Activated CD4-positive, alpha-beta T cell treated with anti-CD3 and anti-CD28 coated beads, Interleukin-2, amount 10 ng/mL, durations not matched to agents 24 days and 14 days (primary cell): ENCODE results near the gene SPAG17. TPM values are rescaled to one million over a fixed set of nuclear protein-coding genes. Genes with fewer than 3 reads are reported as not detected.
"Not testable (repeated sequence)": the region's sequence is repeated elsewhere in the genome, so short reads cannot be mapped to it uniquely, and the experiment has no call there.

Experiments
- DNase-seq: peaks from one replicate; pipeline ENCODE4 v3.0.0; 2022
- H3K27ac Mint-ChIP-seq: one replicate; pipeline ENCODE4 v1.8.0; 2022; ENCODE audit warnings: mild to moderate bottlenecking, mixed read lengths
- H3K27me3 Mint-ChIP-seq: one replicate; pipeline ENCODE4 v1.8.0; 2022; ENCODE audit warnings: mixed read lengths
- H3K36me3 Mint-ChIP-seq: one replicate; pipeline ENCODE4 v1.8.0; 2022; ENCODE audit warnings: low read depth, mild to moderate bottlenecking, mixed read lengths
- H3K4me1 Mint-ChIP-seq: one replicate; pipeline ENCODE4 v1.8.0; 2021; ENCODE audit warnings: mixed read lengths
- H3K4me3 Mint-ChIP-seq: one replicate; pipeline ENCODE4 v1.8.0; 2022; ENCODE audit warnings: mild to moderate bottlenecking, moderate library complexity, mixed read lengths
- H3K9me3 Mint-ChIP-seq: one replicate; pipeline ENCODE4 v1.8.0; 2021; ENCODE audit warnings: mixed read lengths
- intact Hi-C: fragments of 100-400 bp; cut with micrococcal nuclease; formaldehyde crosslinking; loops from one replicate; pipeline ENCODE4 v1.15.1; 2023
- total RNA-seq: library from RNA; stranded (reverse); gene quantifications from 2 replicates; pipeline ENCODE4 v1.2.3, GENCODE V29; 2022

SPAG17 gene
- total RNA-seq, 1 donor from 2014 or later = not detected

- DNase-seq = no peak
- no peak overlapping the region for H3K4me3 Mint-ChIP-seq
- no peak overlapping the region for H3K27ac Mint-ChIP-seq
- H3K27me3 Mint-ChIP-seq = no peaks in the 10 kb centered on the region
- H3K9me3 Mint-ChIP-seq = no peaks in the 10 kb centered on the region
- H3K36me3 Mint-ChIP-seq = peaks cover 45% of the 10 kb centered on the region
- intact Hi-C loops = no loop called here
- H3K4me1 Mint-ChIP-seq = peaks cover 25% of the 10 kb centered on the region
Observed at GRCh38 chr1:117933769-117934168, 251.3 kb downstream of the SPAG17 start.

- intact Hi-C loops = no loop called here
- no peak overlapping the region for H3K27ac Mint-ChIP-seq
- H3K4me3 Mint-ChIP-seq = no peak overlapping the region
Observed at GRCh38 chr1:117932576-117932975, 252.5 kb downstream of the SPAG17 start.

GRCh38 chr1:117930484-117930883, 254.5 kb downstream of the SPAG17 start:
- Mint-ChIP-seq H3K9me3 (no peaks in the 10 kb centered on the region), H3K4me1 (peaks cover 36% of the 10 kb centered on the region)
- intact Hi-C loops = no loop called here

More at GRCh38 chr1:117932576-117932975, 252.5 kb downstream of the SPAG17 start:
- peaks cover 35% of the 10 kb centered on the region for H3K36me3 Mint-ChIP-seq
- DNase-seq = no peak
- peaks cover 29% of the 10 kb centered on the region for H3K4me1 Mint-ChIP-seq
- H3K27me3 Mint-ChIP-seq = peaks cover 2% of the 10 kb centered on the region
- H3K9me3 Mint-ChIP-seq = no peaks in the 10 kb centered on the region

GRCh38 chr1:117930173-117930447, 254.9 kb downstream of the SPAG17 start:
- Mint-ChIP-seq H3K4me3 (peak overlapping the region; percentile 98), H3K27ac (peak overlapping the region; percentile 95), H3K9me3 (no peaks in the 10 kb centered on the region), H3K36me3 (peaks cover 28% of the 10 kb centered on the region), H3K4me1 (peaks cover 36% of the 10 kb centered on the region), H3K27me3 (peaks cover 2% of the 10 kb centered on the region)
- DNase-seq = no peak
- intact Hi-C loops = no loop called here

More at GRCh38 chr1:117930484-117930883, 254.5 kb downstream of the SPAG17 start:
- H3K27ac Mint-ChIP-seq = peak overlapping the region; percentile 95
- H3K4me3 Mint-ChIP-seq = peak overlapping the region; percentile 98
- H3K36me3 Mint-ChIP-seq = peaks cover 28% of the 10 kb centered on the region
- H3K27me3 Mint-ChIP-seq = peaks cover 2% of the 10 kb centered on the region
- no peak for DNase-seq

GRCh38 chr1:117929343-117930172, 255.5 kb downstream of the SPAG17 start, which contains the start of the genes GDAP2 and WDR3:
Gene GDAP2, minus strand, starts transcription at chr1:117929621. Its CDS starts 9,264 bp downstream, at chr1:117920357.
Gene WDR3, plus strand, starts transcription at chr1:117929739. Its CDS starts 3,581 bp downstream, at chr1:117933320.
- Mint-ChIP-seq H3K27ac (peak within 1 kb of the TSS; percentile 95), H3K4me1 (peaks cover 36% of the 10 kb centered on the region), H3K4me3 (peak within 1 kb of the TSS; percentile 98), H3K9me3 (no peaks in the 10 kb centered on the region), H3K36me3 (peaks cover 23% of the 10 kb centered on the region), H3K27me3 (peaks cover 2% of the 10 kb centered on the region)
- peak; percentile 99 for DNase-seq
- intact Hi-C loops = loop anchor here (1.0 kb wide), 2 partner anchors 324 to 562 kb away; partner anchors contain the start of gene MAN1A2

- Mint-ChIP-seq H3K36me3 (peaks cover 24% of the 10 kb centered on the region), H3K4me3 (peak overlapping the region; percentile 98)
- intact Hi-C loops = loop anchor here (1.0 kb wide), 2 partner anchors 324 to 562 kb away; partner anchors contain the start of gene MAN1A2
Observed at GRCh38 chr1:117928881-117929342, 256.1 kb downstream of the SPAG17 start.

GRCh38 chr1:117925981-117926380, 259.0 kb downstream of the SPAG17 start:
- no peak for DNase-seq
- H3K4me1 Mint-ChIP-seq = peaks cover 21% of the 10 kb centered on the region
- no peaks in the 10 kb centered on the region for H3K9me3 Mint-ChIP-seq
- intact Hi-C loops = no loop called here
- H3K4me3 Mint-ChIP-seq = no peak overlapping the region
- H3K36me3 Mint-ChIP-seq = peaks cover 14% of the 10 kb centered on the region
- H3K27me3 Mint-ChIP-seq = peaks cover 2% of the 10 kb centered on the region
- H3K27ac Mint-ChIP-seq = no peak overlapping the region

More at GRCh38 chr1:117928881-117929342, 256.1 kb downstream of the SPAG17 start:
- DNase-seq = peak; percentile 88
- Mint-ChIP-seq H3K9me3 (no peaks in the 10 kb centered on the region), H3K27me3 (peaks cover 2% of the 10 kb centered on the region), H3K27ac (peak overlapping the region; percentile 95), H3K4me1 (peaks cover 36% of the 10 kb centered on the region)

GRCh38 chr1:117922717-117923116, 262.3 kb downstream of the SPAG17 start:
- H3K4me1 Mint-ChIP-seq, intact Hi-C loops, DNase-seq, H3K9me3 Mint-ChIP-seq, H3K27ac Mint-ChIP-seq, H3K4me3 Mint-ChIP-seq, H3K27me3 Mint-ChIP-seq: not testable (repeated sequence)
- H3K36me3 Mint-ChIP-seq = peaks cover 17% of the 10 kb centered on the region

- Mint-ChIP-seq H3K27ac (no peak overlapping the region), H3K27me3 (no peaks in the 10 kb centered on the region), H3K4me3 (no peak overlapping the region), H3K36me3 (peaks cover 19% of the 10 kb centered on the region), H3K9me3 (no peaks in the 10 kb centered on the region), H3K4me1 (peaks cover 4% of the 10 kb centered on the region)
- no peak for DNase-seq
- intact Hi-C loops = no loop called here
Observed at GRCh38 chr1:117921991-117922390, 263.0 kb downstream of the SPAG17 start.

GRCh38 chr1:117919376-117919775, 265.7 kb downstream of the SPAG17 start:
- H3K9me3 Mint-ChIP-seq = no peaks in the 10 kb centered on the region
- H3K4me3 Mint-ChIP-seq = no peak overlapping the region
- intact Hi-C loops = no loop called here

GRCh38 chr1:117911051-117911450, 274.0 kb downstream of the SPAG17 start:
- DNase-seq = no peak
- no peaks in the 10 kb centered on the region for H3K27me3 Mint-ChIP-seq
- peaks cover 3% of the 10 kb centered on the region for H3K4me1 Mint-ChIP-seq
- H3K9me3 Mint-ChIP-seq = no peaks in the 10 kb centered on the region
- intact Hi-C loops = no loop called here
- no peak overlapping the region for H3K27ac Mint-ChIP-seq
- H3K4me3 Mint-ChIP-seq = no peak overlapping the region
- H3K36me3 Mint-ChIP-seq = peaks cover 53% of the 10 kb centered on the region

More at GRCh38 chr1:117919376-117919775, 265.7 kb downstream of the SPAG17 start:
- no peaks in the 10 kb centered on the region for H3K4me1 Mint-ChIP-seq
- H3K27me3 Mint-ChIP-seq = no peaks in the 10 kb centered on the region
- H3K36me3 Mint-ChIP-seq = peaks cover 39% of the 10 kb centered on the region
- no peak for DNase-seq
- H3K27ac Mint-ChIP-seq = no peak overlapping the region

GRCh38 chr1:117905019-117905418, 280.0 kb downstream of the SPAG17 start:
- Mint-ChIP-seq H3K36me3 (peaks cover 48% of the 10 kb centered on the region), H3K4me1 (peaks cover 3% of the 10 kb centered on the region), H3K27me3 (no peaks in the 10 kb centered on the region), H3K9me3 (no peaks in the 10 kb centered on the region), H3K27ac (no peak overlapping the region), H3K4me3 (no peak overlapping the region)
- no peak for DNase-seq
- intact Hi-C loops = no loop called here

- H3K4me1 Mint-ChIP-seq = peaks cover 3% of the 10 kb centered on the region
- H3K27me3 Mint-ChIP-seq = no peaks in the 10 kb centered on the region
- peaks cover 48% of the 10 kb centered on the region for H3K36me3 Mint-ChIP-seq
- no peak overlapping the region for H3K27ac Mint-ChIP-seq
- DNase-seq = no peak
- H3K9me3 Mint-ChIP-seq = no peaks in the 10 kb centered on the region
- H3K4me3 Mint-ChIP-seq = no peak overlapping the region
- intact Hi-C loops = no loop called here
Observed at GRCh38 chr1:117904485-117904884, 280.5 kb downstream of the SPAG17 start.
